Activated T-cell treated with anti-CD3 and anti-CD28 coated beads for 48 hours (primary cell): ENCODE results near the gene TTLL5.

Experiments used
- DNase-seq: peaks from one replicate; pipeline ENCODE4 v3.0.0-alpha.2; 2020; ENCODE audit warnings: low read depth

TTLL5 gene

DNA sequence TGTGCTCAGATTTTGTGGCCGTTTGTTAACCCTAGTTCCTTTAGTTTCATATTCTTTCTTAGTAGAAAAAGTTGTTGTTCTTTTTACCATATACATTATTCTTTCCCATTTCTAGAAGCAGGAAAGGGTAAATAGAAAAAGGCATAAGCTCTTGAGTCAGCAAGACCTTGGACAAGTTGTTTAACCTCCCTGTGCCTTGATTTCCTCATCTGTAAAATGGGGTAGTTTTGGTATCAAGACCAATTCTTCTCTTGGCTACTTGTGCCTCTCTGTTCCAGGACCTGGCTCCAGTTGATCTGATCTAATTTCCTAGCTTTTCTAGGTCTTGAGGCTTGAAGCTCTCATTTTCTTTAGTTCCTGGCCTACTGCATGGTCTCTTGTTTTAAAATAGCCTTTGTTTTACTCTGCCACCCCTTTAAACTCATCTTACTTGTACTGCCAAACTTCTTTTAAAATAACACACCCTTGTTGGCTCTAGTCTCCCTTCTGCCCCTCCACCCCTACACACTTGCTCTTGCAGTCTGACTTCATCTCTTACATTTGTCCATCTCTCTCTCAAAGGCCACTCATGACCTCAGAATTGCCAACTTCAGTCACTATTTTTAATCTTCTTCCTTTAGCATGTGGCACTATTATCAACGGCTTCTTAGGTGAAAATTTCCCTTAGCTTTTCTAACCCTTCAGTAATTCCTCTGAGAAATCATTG lies 143.7 kb downstream of the TTLL5 start:
- no peak for DNase-seq

DNA sequence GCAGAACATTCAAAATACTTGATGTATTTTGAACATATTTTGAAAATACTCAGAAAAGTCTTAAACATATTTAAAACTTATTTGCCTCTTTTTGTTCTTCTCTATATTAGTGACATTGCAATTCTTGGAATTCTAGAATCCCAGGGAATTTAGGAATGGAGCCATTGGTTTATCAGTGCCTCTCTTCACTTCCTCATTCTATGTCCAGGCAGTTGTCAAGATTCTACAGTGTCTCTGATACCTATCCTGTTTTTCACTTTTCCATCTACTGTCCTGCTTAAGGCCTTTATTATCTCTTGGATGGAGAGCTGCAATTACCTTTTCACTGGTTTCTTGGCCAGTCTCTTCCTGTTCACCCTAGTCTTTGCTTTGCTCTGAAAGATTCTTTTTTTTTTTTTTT lies 144.6 kb downstream of the TTLL5 start:
- no peak for DNase-seq

DNA sequence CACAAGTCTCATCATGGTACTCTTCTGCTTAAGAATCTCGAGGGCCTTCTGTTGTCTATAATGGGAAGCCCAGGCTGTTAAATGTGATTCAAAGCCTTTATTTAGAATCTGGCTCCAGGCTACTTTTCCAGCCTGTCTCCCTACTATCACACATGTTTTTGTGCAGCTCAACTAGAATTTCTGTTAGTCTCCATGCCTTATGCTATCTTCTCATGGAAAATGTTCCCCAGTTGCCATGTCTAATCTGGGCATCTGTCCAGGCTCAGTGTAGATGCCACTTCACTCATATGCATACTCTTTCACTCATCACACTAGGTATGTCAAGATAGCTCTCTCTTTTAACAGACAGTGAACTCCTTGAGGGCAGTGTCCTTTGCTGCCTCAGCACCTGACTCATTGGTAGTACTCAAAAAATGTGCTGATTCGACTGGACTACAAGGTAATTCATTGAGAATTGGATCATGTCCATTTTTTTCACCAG lies 145.3 kb downstream of the TTLL5 start:
- DNase-seq = no peak

DNA sequence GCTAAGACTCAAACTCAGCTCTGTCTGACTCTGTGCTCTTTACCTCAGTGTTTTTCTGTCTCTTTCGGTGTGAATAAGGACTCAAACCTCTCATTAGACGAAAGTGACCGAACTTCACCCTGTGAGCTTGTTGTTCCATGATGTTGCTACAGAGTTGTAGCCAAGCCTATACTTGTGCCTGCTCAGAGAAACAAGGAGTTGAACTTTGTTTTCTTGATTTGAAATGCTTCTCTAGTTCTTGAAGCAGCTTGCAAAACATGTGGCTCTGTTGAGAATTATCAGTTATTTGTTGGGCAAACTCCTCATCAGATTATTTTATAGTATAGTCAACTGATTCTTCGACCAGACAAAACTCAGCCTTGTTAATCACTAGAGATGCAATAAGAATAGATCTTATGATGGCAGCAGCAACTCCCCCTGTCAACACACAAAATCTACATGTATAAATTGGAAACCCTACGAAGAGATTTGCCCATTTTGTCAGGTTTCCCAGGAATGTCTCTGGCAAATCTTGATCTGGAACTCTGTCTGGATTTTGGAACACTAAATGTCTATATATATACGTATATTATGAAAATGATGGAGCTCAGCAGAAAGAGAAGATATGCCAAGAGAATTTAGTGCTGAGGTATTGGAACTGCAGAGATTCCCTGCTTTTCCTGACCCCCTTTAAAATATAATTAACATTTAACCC lies 146.8 kb downstream of the TTLL5 start:
- DNase-seq = no peak

DNA sequence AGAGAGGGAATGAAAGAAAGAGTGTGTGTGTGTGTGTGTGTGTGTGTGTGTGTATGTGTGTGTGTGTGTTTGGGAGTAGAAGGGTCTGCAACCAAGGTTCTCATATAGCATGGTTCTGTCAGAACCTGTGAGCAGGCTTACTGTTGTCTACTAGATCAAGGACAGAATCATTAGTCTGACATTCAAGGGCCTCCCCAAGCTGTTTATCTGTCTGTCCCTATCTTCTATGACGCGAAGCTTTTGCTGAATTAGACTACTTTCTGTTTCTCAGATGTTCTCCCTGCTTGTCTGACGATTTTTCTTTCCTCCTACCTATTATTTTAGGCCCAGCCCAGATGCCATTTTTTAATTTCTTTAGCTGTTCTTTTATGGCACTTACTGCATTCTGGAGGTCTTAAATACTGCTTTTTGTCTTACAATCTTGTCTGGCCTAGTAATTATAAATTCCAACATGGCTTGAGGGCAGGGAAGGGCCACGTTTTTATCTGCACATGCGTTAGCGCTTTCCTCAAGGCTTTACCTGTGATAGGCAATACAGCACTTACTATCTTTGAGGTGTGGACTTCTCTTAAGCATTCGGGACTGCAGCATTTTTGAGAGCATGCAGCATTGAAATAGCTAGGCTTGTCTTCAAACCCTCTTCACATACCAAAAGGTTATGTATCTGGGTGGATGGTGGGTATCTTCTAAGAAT lies 150.2 kb downstream of the TTLL5 start:
- DNase-seq = no peak

DNA sequence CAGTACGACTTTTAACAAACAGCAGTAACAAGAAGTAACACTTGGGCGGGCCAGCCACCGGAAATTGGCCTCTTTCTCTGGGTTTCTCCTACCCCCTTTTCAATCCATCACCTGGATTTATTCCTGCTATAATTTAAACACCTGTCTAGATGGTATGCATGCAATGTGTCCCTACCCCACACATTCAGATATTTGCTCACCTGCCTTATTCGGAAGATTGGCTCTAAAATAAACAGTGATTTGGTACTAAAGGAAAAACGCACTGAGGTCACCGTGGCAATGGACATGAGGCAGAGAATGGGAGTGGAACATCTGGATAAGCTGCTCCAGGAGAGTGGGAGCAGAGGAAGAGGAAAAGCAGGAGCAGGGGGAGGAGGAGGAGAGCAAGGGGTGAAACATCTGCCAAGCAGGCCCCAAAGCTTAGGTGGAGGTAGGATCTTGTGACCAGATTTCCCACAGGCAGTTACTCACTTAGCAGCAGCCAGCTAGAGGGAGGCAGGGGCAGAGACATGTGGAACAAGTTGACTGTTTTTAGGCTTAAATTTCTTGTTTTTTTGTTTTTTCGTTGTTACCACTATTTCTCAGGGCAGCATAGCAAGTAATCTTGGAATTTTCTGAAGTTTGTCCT lies 150.9 kb downstream of the TTLL5 start:
- no peak for DNase-seq

DNA sequence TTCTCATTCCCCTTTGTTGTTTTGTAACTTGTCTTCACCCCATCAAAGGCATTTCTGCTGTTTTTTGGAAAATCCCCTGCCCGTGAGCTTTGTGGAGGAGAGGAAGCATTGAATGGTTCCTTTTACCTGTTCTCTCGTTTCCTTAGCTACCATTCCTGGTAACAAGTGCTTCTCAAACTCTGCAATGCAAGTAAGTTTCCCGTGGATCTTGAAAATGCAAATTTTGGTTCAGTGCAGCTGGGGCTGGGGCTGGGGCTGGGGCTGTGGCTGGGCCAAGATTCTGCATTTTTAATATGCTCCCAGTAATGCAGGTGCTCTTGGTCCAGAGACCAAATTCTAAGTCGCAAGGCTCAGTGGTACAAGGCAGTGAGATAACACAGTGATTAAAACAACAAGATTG lies 151.6 kb downstream of the TTLL5 start:
- DNase-seq = no peak

DNA sequence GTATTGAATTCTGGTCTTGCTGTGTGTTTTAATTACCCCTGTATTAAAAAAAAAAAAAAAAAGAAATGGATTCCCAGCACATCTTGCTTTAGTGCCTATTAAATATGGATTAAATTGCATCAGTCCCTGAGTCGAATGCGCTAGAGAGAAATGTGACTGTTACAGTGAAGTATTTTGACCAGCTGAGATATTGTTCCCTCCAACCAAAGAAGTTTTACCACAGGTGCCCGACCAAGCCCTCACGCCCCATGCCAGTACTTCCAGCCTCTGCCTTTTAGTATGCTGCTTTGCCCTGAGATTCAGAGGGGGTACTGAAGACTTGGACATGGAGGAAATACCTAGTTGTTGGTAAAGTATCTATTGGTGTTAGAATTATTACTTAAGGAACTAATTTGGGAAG lies 159.7 kb downstream of the TTLL5 start:
- DNase-seq = no peak

DNA sequence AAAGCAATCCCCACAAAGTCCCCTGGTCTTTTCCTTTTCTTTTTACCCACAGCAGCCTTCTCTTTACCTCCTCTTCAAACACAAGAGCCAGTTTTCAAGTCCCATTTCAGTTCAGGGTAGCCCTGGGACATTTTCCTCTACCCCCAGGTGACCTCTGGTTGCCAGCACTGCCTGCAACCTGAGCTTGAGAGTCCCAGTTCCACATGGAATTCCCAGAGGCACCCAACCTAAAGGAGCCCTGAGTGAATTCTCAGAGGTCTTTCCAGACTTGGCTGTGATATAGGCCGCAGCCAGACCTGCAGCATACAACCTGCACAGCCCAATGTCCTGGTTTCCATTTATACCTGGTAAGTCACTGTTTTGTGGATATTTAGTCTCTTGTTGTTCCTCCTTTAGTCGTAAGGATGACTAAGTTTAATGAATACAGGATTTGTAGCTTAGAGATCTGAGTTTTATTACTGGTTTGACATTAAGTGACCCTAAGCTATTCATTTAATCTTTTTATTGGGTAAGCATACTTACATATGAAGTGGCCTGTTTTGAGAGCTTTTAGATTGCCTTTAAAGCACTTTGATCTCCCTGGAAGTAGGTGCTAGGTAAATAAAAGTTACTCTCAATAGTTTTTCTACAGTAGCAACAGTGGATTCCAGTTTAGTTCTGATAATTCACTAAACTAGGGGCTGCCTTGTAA lies 160.9 kb downstream of the TTLL5 start:
- DNase-seq = no peak

DNA sequence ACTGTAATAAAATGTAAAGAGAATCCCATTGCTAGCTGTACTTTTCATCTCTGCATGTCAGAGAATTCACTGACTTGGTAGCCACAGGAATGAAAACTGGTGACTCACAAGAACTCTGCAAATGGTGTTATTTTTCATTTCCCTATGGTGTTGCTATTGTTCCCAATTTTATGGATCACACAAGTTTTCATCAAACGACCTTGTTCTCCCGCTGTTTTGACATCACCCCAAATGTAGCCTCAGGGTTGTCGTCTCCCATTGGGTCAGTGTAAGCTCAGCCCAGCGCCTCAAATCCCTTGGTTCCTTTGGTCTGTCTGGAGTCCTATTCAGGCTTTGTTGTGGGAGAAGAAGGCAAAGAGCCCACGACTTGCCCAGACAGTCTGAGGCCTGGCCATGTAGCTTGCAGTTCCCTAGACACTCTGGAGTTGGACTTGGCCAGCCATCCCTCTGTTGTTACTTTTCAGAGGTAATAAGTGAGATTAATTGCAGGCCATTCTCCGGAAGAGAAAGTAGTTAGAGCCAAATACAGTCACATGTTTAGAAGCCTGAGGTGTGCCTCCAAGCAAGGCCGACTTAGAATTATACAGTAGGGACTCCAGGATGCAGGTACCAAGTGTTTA lies 161.6 kb downstream of the TTLL5 start:
- DNase-seq = no peak

DNA sequence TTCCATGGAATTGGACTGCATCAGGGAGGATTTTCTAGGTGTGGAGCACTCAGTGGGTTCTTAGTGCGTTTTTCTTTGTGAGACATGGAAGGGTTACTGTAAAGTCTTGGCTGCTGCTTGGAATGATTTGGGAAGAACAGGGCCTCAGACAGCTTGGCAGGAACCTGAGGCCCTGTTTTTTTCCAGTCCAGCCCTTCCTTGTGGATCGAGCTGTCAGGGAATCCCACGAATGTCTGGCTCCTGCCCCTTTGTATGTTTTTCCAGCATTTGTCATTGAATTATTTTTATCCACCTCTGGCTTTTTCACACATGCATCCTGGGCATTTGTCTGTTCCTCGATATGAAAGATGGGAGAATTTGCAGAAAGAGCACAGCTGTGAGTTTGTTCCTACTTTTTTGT lies 162.3 kb downstream of the TTLL5 start:
- DNase-seq = no peak

DNA sequence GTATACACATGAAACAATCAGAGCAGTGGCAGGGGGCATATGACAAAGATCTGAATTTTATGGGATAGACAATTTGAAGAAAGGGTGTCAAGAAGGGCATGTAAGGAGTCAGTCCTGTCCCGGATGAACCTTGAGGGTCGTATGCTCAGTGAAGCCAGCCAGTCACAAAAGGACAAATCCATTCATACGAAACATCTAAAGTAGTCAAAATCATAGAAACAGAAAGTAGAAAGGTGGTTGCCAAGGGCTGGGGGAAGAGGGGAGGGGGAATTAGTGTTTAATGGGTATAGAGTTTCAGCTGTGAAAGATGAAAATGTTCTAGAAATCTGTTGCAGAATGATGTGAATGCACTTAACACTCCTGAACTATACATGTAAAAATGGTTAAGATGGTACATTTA lies 163.3 kb downstream of the TTLL5 start:
- DNase-seq = no peak

DNA sequence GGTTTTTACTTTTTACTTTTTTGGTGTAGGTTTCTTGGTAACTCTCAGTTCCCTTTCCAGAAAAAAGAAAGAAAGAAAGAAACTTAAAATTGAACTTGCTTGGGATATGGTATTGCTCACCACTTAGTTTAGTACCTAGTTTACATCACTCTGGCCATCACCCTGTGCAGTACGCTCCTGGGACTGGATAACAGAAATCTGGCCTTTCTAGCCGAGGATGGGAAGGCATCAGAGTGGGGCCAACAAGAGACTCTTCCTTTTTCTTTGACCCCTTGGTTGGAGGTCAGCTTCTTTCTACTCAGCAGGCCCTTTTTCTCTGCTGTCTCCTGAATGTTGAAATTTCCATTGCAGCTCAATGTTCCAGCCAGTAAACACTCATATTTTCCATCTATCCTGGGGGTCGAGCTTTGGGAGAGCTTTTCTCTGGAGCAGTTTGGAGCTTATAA lies 164.1 kb downstream of the TTLL5 start:
- no peak for DNase-seq

DNA sequence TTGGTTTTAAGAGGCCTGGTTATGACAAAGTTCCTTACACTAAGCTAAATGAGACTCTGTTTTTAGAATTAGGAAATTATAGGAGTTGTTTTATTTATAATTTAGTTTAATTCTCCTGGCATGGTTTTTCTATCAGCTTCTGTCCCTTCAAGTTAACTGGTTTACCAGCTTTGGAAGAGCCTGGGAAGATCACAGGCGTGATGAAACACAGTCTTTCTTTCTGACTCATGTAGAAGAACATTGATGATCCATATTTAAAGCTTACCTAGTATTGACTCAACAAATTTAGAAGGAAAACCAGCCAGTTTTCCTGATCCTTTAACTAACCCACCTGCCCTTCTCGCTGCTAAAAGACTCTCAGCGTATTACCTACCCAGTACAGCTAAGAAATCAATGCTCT lies 165.6 kb downstream of the TTLL5 start:
- DNase-seq = no peak

DNA sequence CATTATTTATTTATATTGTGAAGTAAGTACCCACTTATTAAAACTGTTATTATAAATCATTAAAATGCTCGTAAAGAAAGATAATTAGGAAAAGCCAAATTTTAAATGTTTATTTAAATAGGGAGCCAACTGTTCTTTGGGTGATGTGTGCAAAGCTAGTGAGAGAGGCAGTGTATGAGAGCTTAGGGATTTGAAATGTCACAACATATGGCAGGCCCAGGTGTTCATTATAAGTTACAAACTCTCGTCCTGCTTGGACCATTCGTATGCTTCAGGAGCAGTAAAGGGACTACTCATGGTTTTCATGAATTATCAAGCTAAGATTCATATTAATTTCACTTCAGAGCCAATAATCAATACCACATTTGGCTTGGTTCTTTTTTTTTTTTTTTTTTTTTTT lies 166.3 kb downstream of the TTLL5 start:
- no peak for DNase-seq

DNA sequence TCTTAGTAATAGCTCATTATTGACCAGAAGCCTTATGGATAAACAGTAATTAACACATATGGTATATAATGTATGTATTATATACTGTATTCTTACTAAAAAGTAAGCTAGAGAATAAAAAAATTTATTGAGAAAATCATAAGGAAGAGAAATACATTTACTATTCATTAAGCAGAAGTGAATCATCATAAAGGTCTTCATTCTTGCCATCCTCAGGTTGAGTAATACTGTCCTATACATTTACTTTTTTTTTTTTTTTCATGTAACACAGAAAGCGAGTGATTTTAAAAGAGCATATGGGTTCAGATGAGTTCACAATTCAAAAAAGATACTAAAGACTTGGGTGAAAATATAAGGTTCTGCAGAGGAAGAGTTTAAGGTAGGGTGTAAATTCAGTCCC lies 168.3 kb downstream of the TTLL5 start:
- DNase-seq = no peak

DNA sequence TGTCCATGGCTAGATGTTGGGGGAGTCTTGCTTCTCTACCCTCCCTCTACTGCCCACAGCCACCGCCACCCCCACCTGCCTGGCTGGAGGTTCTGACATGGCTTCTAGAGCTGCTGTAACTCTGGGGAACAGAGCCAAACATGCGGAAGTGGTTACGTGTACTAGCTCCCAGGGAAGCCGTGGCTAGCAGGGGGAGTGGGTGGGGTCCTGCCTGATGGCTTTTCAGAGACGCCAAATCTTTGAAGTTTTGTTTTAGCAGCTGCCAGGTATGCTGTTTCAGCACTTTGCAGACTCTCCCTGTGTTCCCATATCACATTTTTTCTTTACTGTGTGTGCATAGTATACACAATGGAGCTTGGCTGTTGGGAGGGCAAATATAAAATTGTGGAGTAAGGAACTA lies 170.4 kb downstream of the TTLL5 start:
- DNase-seq = peak; percentile 1

DNA sequence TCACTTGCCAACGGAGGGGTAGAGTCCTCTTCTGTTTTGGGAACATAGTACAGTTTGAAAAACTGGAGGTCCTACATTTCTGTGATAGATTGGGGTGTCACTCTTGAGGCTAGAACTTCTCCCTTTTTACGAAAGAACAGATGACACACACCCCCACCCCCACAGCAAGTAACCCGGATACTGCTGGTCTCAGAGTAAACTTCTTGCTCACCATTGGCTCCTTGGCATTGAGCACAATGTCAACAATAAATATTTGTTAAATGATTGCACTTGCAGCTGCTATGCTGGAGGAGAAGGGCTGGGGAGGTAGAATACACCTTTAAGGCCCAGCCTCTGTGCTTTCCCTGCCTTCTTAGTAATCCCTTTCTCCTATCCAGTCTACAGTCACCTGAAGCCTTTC lies 170.9 kb downstream of the TTLL5 start:
- DNase-seq = no peak

DNA sequence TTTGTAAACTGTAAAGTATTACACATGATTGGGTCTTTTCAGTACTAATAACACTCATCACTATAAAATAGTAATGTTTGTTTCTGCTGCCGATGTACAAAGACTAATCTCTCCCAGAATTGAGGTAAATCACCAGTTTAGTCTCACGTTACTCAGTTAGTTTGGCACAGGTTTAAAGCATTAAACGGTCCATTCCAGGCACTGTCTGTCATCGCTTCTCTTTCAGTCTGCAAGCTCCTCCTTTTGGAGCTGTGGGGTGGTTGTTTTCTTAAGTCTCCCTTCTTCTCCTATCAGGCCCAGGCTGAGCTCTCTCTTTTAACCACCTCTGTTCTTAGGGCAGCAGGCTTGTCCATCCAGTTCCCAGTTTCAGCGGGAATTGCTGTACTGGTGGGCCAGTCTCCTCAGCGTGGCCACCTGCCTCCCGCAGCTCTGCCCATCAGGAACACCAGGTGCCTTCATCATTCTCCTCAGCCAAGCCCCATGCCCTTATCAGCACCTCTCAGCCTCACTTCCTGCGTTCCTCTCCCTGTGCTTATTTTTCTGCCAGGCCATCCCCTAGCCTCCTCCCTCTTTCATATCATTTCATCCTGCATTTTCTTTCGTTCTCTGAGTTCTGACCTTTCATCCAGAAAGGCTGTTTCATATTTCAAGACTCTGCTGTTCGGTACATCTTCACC lies 171.7 kb downstream of the TTLL5 start:
- no peak for DNase-seq

DNA sequence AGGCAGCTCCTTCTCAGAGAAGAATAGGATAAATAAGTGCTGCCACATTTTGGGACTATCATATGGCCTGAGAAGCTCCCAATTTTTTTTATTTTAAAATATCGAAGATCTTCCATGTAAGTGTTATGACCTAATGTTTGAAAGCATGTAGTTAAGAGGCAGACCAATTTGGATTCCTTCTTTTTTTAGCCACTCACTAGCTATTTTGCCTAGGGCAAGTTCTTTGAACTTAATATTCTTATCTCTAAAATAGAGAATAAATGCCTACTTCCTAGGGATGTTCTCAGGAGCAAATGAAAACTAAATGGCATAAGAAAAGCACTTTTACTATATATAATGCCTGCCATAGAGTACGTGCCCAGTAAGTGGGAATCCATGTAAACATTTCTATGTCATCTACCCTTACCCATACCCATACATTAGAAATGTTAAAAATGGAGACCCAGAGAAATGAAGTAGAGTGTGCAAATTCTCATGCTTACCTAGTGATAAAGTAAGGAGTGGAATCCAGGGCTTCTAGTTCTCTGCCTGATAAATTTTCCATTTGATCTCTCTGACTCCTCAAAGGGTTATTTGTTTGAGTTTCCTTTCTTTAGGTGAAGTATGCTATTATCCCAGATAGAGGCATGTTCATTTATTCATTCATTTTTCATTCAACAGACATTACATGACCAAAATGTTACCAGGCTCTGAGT lies 172.4 kb downstream of the TTLL5 start:
- no peak for DNase-seq
